VCaP (cell line): ENCODE data around the gene STK32C.
"Not testable (repeated sequence)": the region's sequence is repeated elsewhere in the genome, so short reads cannot be mapped to it uniquely, and the experiment has no call there.

Experiments used
- H3K27ac ChIP-seq: fragments of 450-650 bp; 2 replicates; pipeline ENCODE4 v1.5.1; 2017
- CTCF ChIP-seq: fragments of 450-650 bp; conservative IDR thresholded peaks from 2 replicates; pipeline ENCODE4 v1.5.1; 2017; ENCODE audit warnings: mild to moderate bottlenecking, moderate library complexity

Gene STK32C

GRCh38 chr10:132352462-132353308 lies 44.9 kb upstream of the STK32C start:
- H3K27ac ChIP-seq, result not testable (repeated sequence)
- peak; percentile 77 for TF ChIP-seq CTCF

- no peak overlapping the region for H3K27ac ChIP-seq
- TF ChIP-seq CTCF, result no peak
Measured at GRCh38 chr10:132351611-132352010, 43.9 kb upstream of the STK32C start.

- H3K27ac ChIP-seq, result no peak overlapping the region
- TF ChIP-seq CTCF, result no peak
Measured at GRCh38 chr10:132350946-132351345, 43.2 kb upstream of the STK32C start.

- TF ChIP-seq CTCF, result no peak
- H3K27ac ChIP-seq, result no peak overlapping the region
Measured at GRCh38 chr10:132350391-132350790, 42.6 kb upstream of the STK32C start.

GRCh38 chr10:132349766-132350165 lies 42.0 kb upstream of the STK32C start:
- TF ChIP-seq CTCF, result no peak
- H3K27ac ChIP-seq, result no peak overlapping the region

GRCh38 chr10:132347931-132348267 lies 40.1 kb upstream of the STK32C start:
- TF ChIP-seq CTCF, result no peak
- no peak overlapping the region for H3K27ac ChIP-seq

GRCh38 chr10:132347211-132347930 lies 39.6 kb upstream of the STK32C start:
- H3K27ac ChIP-seq, result no peak overlapping the region
- no peak for TF ChIP-seq CTCF
